GM21737 (cell line): ENCODE data around the gene KRTAP10-12.

Experiments used
- ATAC-seq: cut with Tn5 transposase; IDR thresholded peaks from one replicate; pipeline ENCODE4 v1.9.1; 2021; ENCODE audit warnings: mild to moderate bottlenecking, moderate library complexity; ENCODE audit not compliant: unreplicated experiment

The KRTAP10-12 gene

DNA sequence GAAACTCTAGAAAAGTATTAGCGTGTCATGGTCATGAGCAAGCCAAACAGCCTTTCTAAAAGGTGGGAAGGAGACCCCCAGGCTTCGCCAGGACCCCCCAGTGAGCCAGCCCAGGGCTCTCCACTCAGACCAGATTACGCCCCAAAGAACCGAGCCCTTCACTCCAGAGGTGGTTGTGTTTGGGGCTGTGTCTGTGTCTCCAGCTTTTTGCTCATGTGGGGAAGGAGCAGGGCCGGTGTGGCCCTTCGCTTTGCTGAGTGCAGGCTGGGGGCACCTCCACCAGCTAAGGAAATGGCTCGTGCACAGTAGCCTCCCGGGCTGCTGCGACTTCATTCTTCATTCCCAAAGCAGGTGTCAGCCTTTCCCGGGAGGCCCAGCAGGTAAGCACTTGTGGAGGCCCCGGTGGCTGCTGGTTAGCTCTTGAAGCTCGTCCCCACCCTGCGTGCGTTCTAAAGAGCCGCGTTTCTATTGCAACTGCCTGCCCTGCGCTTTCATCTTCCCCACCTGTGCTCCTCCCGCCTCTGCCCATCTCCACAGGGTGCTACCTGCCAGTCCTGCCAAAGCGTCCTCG is 13.9 kb downstream of the KRTAP10-12 start:
- ATAC-seq = no peak

DNA sequence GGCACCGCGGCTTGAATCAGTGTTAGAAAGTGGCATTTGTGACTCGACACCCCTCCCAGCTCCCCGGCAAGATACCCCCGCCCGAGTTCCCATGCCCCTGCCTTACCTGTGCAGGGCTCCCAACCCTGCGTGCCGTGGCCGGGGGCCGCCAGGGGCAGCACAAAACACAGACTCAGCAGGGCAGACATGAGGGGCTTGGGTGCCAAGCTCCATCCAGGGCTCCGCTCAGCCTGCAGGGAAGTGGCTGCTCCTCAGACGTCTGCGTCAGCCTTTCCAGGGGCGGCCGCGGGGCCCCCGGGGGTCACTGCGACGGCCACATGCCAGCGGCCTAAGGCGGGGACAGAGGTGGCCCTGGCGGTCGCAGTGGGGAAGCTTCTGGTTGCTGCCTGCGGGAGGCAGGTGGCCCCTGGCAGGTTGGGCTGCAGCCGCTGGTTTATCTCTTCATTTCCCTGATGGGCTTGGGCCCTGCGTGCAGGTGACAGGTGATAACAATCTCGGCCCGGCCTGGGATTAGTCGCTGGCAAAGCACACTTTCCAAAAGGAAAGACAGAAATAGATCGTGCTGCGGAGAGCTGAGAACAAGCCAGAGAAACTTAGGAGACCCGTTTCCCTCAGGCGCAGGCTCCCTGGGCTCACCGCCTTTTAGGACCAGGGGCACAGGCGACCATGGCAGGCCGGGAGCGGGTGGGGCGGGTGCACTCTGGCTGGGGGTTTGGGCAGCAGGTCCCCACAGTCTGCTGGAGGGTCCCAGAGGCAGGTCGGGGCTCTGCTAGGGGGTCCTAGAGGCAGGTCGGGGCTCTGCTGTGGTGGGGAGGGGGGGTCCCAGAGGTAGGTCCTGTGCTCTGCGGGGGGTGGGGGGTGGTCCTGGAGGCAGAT is 14.6 kb downstream of the KRTAP10-12 start, which contains the start of gene TSPEAR:
TSS of gene TSPEAR (minus strand) at position 246 of the 876 bp plus-strand sequence. CDS start at position 188, 58 bp downstream.
- no peak for ATAC-seq

DNA sequence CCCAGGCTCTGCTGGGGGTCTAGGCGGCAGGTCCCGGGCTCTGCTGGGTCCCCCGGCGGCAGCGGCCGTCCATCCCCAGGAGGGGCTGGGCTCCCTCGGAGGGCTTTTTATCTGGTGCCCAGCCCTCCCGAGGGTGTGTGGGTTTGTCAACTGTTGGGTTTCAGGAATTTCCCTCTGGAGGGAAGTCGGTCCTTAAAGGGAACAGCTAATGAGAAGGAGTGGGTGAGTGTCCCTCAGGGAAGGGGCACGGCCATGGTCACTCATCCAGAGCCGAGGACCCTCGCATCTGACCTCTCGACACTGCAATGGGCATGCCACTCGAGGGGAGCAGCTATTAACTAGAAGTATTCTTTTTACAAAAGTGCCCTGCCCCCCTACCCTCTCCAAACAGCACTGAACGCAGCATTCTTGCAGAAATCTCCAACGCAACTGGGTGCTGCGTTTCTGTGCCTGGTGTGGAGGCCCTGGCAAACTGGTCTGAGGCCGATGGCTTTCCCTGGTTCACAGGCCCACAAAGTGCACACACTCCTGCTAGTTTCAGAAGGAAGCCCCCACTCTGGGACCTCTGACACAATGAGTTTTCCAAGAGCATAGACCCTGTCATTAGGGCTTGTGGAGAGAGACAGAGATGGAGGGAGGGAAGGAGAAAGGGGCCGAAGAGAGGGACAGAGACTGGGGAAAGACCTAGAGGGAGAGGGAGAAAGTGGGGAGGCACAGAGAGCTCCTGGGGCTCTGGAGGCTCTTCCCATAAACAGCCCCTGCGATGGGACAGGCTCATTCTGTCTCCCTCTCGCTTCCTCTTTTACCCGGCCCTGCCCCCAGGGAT is 15.4 kb downstream of the KRTAP10-12 start:
- ATAC-seq = no peak

DNA sequence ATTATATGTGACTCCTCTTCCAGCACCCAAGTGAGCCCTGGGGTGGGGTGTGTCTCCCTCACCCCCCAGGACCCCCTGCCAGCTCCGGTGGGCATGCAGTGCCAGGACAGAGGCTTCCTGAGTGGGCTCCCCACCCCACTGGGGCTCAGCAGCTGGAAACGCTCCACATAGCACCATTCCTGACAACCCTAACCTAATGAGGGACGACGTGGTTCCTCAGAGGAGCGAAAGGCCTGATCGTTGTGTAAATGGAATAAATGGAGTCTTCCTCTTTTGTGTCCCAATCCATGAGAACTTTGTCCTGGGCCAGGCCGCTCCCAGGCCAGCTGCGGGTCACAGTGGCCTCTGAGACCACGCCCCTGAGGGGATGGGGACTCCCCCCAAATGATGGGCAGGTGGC is 16.2 kb downstream of the KRTAP10-12 start:
- ATAC-seq = no peak

DNA sequence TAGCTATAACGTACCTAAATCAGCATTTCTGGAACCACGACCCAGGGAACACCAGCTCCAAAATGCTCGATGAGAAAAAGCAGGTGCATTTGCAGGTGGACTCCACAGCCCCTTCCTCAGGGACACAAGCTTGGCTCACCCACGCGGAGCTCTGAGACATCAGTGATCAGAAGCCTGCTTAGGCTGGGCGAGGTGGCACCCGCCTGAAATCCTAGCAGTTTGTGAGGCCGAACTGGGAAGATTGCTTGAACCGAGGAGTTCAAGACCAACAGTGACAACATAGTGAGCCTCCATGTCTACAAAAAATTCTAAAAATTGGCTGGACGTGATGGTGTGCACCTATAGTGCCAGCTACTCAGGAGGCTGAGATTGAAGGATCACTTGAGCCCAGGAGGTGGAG is 16.9 kb downstream of the KRTAP10-12 start:
- no peak for ATAC-seq

DNA sequence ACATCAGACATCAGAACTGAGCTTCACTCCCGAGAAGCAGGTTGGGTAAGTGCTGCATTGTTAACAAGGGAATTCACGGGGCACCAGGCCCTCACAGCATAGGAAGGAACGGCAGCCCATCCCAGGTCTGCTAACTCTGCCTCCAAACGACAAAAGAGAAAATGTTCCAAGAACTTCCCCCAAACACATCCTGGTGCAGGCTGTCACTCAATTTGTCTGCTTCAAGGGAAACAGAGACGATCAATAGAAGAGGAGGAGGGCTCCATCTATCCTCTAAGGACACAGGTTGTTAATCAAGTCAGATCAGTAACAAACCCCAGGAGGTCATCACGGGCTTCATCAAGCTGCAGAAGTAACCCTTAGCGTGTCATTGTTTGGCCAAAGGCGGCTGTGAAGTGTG is 17.9 kb downstream of the KRTAP10-12 start:
- no peak for ATAC-seq

DNA sequence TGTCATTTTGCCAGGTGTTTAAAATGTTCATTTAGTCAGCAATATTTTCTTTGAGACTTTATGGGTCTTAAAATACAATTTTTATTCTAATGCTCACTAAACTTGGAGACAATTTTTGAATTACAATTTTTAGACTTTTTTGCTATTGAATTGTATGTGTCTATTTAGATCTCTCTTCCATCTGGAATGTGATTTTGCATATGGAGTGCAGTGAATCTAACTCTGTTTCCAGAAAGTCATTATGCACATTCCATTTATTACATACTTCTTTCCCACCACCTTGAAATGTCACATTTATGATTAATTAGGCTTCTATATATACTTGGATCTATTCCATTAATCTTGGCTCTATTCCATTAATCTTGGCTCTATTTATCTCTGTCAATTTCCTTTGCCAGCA is 20.0 kb downstream of the KRTAP10-12 start:
- ATAC-seq = no peak

DNA sequence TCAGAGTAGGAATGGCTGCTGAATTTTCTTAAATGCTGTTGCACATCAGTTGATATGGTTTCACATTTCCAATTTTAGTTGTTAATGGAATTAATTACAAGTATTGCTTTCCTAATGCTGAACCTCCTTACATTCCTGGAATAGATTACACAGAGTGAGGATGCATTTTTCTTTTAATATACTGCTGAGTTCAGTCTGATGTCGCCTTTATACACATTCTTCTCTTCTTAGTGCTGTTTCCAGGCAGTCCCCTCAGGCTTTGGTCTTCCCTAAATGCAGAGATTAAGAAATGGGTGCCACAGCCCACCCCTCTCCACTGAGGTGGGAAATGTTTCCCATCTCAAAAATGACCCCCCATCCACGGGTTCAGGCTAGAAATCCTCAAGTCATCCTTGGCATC is 21.1 kb downstream of the KRTAP10-12 start:
- ATAC-seq = no peak

DNA sequence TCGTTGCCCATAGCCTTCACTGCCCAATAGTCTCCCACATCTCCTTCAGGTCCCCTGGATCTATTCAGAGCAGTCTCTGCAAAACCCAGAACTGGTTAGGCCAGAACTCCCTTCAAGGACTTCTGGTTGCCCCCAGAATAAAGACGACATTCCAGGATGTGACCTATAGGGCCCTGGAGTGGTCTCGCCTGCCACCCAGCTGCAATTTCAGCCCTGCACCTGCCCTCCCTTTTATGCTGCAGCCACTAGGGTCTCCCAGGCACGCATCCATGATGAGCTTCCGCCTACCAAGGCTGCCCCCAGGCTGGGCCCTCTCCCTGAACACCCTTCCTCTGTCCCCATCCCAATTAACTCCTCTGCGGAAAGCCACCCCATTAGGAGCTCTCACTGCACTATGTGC is 21.6 kb downstream of the KRTAP10-12 start:
- ATAC-seq = no peak

DNA sequence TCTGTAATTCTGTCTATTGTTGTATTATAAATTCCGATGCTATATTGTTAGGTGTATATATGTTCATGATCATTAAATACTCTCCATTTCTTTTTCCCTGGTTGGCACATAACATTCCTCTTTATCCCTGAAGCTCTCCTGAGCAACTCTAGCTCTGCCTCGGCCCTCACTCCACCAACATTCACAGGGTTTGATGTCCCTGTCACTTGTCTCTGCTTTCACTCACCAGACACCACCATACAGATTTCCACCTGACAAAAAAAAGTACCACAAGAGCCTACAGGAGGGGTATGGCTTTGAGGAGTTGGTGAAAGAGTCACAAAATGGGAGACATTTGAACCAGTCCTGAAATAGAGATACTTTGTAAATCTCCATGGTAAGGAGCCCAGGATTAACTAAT is 23.2 kb downstream of the KRTAP10-12 start:
- ATAC-seq = no peak

DNA sequence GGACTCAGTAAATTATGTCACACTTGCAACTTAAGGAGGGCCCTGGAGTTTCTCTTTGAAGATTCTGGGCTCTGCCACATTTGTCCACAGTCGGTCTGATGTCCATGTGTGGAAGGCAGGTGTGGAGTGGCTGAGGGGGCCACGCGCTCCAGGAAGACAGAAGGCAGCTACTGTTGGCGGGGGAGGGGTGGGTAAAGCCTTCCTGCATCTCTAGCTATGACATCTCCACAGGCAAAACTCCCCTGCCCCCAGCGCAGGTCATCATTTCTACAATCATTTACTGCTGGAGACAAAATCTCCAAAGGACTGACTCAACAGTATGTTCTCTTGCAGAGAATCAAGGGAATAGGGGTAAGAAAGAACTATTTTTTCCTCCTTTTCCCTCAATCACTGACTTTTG is 25.8 kb downstream of the KRTAP10-12 start:
- ATAC-seq = no peak

DNA sequence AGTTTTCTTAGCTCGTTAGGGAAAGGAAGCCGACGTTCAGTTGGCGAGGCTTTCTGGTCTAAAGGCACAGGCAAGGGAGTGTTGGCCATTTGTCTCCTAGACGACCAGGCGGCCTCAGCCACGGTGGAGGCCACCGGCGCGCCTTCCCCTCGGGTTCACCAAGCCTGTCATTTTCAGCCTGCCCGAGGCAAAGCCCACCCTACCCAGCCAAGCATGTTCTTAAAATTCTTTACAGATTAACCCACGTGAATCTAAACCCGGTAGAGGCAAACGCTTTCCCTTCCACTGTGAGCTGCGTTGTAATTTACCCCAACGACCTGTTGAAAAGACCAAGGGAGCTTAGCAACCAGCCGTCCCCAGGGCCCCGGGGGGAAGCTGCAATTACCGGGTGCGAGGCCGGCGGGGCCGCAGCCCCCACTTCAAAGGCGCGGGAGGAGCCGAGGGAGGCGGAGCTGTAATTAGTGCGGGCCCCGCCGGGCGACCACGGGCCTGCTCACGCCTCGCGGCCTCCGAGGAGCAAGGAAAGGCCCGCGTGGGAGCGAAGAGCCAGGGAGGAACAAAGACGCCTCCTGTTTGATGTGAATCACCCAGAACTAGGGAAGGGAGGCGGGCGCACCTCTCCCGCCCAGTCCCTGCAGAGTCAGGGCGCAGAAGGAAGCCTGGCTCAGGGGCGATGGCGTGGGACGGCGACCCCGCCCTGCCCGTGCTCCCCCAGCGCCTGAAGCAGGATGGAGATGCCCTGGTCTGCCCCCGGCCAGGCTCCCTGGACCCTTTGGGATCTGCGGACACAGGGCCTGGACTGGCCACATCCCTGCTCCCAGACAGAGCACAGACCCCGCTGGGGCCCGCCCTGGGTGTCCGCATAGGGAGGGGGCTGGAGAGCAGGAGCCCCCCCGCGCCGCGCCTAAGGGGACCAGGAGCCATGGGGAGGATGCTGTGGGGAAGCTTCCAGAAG is 26.5 kb downstream of the KRTAP10-12 start:
- ATAC-seq = no peak

DNA sequence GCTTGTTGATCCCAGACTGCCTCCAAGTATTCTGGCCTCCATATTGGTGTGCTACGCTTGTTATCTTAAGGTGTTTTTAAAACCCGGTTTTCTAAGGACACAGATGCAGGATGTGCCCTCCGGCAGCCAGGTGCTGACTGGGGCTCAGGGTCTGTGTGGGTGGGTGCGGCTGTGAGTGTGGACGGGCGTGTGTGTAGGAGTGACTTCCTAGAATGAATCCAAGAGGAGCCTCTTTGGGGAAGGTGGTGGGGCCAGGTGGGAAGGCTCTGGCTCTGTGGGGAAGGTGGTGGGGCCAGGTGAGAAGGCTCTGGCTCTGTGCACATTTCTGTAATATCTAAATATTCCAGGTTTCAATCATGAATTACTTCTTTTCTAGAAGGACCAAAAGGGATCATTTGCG is 27.2 kb downstream of the KRTAP10-12 start:
- ATAC-seq = no peak

DNA sequence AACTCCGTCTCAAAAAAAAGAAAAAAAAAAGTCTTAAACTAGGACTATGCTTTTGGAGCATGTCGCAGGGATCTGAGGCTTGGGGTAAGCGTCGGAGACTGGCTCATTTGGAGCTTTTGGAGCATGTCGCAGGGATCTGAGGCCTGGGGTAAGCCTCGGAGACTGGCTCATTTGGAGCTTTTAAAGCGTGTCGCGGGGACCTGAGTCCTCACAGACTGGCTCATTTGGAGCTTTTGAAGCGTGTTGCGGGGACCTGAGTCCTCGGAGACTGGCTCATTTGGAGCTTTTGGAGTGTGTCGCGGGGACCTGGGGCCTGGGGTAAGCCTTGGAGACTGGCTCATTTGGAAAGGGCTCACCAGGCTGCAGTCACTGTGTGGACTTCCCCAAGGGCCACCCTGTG is 28.0 kb downstream of the KRTAP10-12 start:
- ATAC-seq = no peak

DNA sequence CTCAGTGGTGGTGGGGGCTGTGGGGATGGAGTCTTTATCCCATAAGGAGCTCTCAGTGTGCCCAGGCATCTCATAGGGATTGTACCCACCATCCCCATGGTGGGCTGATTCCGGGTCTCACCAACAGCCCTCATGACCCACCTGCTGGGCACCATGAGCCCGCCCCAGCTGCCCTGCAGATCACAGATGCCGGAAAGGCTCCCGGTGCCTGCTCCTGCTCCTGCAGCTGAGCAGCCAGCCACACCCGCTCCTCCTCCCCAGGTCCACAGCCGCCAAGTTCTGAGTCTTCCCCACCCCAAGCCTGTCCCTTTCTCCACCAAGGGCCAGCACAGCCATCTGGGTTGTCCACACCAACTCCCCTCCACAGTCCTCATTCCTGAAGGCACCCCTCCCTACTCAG is 29.9 kb downstream of the KRTAP10-12 start:
- no peak for ATAC-seq

DNA sequence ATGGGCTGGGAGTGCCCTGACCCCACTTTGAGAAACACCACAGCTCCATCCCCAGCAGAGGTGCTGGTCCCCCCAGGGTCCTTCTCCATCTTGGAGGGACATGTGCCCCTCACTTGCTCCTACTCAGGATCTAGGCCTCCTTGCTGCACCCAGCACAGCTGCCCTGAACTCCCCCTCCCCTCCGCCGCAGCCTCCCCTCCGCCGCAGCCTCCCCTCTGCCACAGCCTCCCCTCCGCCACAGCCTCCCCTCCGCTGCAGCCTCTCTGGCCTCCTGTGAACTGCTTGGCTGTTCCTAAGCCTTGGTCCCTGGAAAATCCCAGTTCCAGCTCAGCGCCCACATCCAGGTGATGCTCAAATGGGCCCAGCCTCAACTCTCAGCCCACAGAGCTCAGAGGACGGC is 30.3 kb downstream of the KRTAP10-12 start:
- ATAC-seq = no peak

DNA sequence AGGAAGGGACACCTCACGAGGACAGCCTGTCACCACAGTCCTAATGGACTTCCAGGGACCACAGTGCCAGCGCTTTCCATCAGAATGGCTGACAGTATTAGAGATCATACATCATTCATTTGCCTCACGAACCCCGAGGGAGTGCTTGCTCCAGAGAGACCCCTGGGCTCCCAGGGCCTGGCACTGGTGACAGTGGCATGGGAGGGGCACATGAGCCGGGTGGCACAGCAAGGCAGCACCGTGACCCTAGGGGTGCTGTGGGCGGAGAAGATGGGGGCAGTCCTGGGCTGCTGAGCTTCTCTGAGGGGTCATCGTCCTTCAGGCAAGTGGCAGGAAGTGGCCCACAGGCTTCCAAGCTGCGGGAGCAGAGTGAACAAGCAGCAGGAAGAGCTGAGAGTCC is 30.8 kb downstream of the KRTAP10-12 start:
- no peak for ATAC-seq

DNA sequence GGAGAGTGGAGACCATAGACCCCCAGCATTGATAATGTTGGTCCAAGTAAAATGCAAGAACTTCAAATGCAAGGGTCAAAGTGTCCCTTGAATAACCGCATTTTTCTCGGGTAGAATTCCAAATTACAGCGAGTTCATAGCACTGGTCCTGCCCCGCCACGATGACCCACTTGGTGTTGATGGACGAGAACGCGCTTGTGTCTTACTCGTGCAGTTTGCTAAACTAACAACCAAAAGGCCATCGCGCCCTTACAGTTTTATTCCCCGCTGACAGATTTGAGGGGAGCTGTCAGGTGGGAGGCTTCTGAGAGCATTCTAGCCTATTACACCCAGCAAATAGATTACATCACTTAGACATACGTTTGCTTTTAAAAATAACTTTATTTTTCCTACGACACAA is 31.7 kb downstream of the KRTAP10-12 start:
- ATAC-seq = no peak

DNA sequence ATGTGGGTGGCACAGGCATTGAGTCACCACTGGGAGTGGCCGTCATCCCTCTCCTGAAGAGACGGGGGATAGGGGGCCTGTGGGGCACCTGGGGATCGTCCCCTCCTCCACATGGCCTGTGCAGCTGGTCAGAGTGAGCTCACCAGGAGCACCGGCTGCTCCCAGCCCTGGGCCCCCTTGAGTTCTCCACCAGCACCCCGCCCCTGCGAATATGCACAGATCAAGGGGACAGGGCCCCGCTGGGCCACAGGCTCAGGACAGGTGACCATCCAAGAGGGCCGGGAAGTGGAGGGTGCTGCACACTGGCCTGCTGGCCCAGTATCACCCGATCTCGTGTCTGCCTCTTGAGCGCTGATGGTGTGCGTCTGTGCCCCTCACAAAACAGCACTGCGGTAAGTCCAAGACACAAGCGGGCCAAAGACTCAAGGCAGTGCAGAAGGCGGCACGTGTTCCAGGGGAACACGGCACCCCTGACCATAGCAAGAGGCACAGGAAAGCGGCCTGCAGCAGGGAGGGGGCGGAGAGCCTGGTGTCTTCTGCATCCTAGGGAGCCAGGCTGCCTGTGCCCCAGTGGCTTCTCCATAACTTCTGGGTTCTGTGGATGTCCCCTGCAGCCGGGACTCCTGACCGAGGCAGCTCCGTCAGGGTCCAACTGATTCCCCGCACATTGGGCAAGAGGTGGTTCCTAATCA is 32.5 kb downstream of the KRTAP10-12 start:
- ATAC-seq = no peak

DNA sequence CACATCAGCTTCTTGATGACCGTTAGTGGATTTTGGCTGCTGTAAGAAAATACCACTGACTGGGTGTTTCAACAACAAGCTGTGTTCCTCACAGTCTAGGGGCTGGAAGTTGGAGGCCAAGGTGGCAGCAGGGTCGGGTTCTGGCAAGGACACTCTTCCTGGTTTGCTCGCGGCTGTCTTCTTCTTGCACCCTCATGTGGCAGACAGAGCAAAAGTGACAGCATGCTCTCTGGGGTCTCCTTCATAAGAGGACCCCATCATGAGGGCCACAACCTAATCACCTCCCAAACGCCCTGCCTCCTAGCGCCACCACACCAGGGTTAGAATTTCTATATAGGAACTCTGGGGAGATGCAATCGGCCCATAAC is 33.0 kb downstream of the KRTAP10-12 start:
- no peak for ATAC-seq
